Measurements from ENCODE around the gene STXBP5.

DNA sequence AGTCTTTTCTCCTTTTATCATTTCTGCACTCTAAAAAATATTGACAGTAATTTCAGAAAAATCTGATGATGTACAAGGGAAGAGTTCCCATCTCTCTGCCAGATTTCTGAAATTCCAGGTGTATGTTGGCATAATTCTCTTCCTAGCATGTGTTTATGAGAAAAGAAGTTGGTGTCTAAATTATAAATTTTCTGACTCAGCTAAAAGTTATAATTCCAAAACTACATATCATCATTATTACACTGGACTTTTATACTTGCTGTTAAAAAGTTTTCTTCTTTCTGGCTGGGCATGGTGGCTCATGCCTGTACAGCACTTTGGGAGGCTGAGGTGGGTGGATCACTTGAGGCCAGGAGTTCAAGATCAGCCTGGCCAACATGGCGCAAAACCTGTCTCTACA lies 168.6 kb downstream of the STXBP5 start:
- TF ChIP-seq POLR2A (IDR thresholded peaks at IDR 0.05; ENCODE audit: low read depth, low read length): no peak
- TF ChIP-seq TAF1 (IDR thresholded peaks at IDR 0.05; ENCODE audit: borderline replicate concordance, low read depth, low read length): no peak

All from GM12892 (cell line).